ENCODE data around the gene MEIG1. TPM values are rescaled to one million over a fixed set of nuclear protein-coding genes. Genes with fewer than 3 reads are reported as not detected.
"Not testable (repeated sequence)": the region's sequence is repeated elsewhere in the genome, so short reads cannot be mapped to it uniquely, and the experiment has no call there.

Gene MEIG1
- total RNA-seq, 1 donor from 2014 or later, result not detected

GRCh38 chr10:14992336-14992735, 33.1 kb downstream of the MEIG1 start:
- H3K27me3 ChIP-seq; intact Hi-C loops (cut with DNase I); DNase-seq (ENCODE audit: low spot score in 2 of 2); H3K36me3 ChIP-seq; H3K27ac ChIP-seq; H3K4me3 ChIP-seq; H3K4me1 ChIP-seq; H3K9me3 ChIP-seq: not testable (repeated sequence)

DNA sequence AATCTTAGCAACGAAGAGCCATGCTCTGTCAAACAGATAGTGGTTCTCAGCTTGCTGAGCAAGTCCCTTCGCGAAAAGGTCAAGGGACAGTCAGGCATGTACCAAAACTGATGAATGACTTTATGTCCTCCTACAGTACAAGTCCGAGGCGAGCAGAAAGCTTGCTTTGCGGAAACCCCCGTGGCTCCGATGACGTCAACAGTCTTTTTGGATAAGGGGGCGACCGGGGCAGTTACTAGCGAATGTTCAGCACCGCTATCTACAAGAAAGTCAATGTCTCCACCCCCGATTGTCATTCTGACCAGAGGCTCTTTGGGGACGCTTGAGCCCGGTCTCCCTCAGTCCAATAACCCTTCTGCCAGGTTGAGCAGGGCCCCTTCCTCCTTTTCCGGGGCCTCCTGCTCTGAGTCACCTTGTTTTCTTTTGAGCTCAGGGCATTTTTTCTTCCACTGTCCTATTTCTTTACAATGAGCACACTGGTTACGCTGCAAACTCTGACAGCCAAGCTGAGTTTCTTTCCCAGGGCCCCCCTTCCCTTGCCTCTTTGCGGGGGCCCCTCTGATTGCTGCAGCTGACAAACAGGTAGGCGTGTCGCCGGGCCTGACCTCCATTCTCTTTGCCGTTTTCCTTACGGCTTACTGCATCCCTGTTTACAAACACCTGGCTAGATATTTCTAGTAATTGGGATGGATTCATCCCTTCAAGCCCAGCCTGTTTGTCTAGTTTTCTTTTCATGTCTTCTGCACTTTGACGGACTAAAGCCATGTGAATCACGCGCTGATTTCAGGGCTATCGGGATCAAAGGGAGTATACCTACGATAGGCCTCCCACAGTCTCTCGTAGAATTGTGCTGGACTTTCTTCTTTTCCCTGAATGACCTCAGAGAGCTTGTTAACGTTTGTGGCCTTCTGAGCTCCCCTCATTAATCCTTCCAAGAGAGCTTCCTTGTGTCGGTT, 34.6 kb downstream of the MEIG1 start:
- H3K9me3 ChIP-seq; H3K4me1 ChIP-seq; H3K4me3 ChIP-seq; intact Hi-C loops (cut with DNase I); H3K27ac ChIP-seq; H3K36me3 ChIP-seq; H3K27me3 ChIP-seq; DNase-seq (ENCODE audit: low spot score in 2 of 2): not testable (repeated sequence)

- Histone ChIP-seq H3K9me3 (no peaks in the 10 kb centered on the region), H3K4me3 (no peak overlapping the region), H3K27me3 (no peaks in the 10 kb centered on the region), H3K36me3 (no peaks in the 10 kb centered on the region), H3K4me1 (no peaks in the 10 kb centered on the region), H3K27ac (no peak overlapping the region)
- intact Hi-C loops (cut with DNase I), result no loop called here
- no peak for DNase-seq (ENCODE audit: low spot score in 2 of 2)
- TF ChIP-seq, protein P1, sequence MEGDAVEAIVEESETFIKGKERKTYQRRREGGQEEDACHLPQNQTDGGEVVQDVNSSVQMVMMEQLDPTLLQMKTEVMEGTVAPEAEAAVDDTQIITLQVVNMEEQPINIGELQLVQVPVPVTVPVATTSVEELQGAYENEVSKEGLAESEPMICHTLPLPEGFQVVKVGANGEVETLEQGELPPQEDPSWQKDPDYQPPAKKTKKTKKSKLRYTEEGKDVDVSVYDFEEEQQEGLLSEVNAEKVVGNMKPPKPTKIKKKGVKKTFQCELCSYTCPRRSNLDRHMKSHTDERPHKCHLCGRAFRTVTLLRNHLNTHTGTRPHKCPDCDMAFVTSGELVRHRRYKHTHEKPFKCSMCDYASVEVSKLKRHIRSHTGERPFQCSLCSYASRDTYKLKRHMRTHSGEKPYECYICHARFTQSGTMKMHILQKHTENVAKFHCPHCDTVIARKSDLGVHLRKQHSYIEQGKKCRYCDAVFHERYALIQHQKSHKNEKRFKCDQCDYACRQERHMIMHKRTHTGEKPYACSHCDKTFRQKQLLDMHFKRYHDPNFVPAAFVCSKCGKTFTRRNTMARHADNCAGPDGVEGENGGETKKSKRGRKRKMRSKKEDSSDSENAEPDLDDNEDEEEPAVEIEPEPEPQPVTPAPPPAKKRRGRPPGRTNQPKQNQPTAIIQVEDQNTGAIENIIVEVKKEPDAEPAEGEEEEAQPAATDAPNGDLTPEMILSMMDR (IDR thresholded peaks at IDR 0.05), result no peak
These were observed 36.9 kb downstream of the MEIG1 start for GRCh38 chr10:14995964-14996565.

- DNase-seq (ENCODE audit: low spot score in 2 of 2); H3K4me1 ChIP-seq; H3K4me3 ChIP-seq; H3K27ac ChIP-seq; intact Hi-C loops (cut with DNase I); H3K36me3 ChIP-seq; H3K27me3 ChIP-seq; H3K9me3 ChIP-seq: not testable (repeated sequence)
These were observed 54.3 kb downstream of the MEIG1 start for GRCh38 chr10:15013530-15013929.

- Histone ChIP-seq H3K9me3 (no peaks in the 10 kb centered on the region), H3K4me3 (no peak overlapping the region), H3K4me1 (no peaks in the 10 kb centered on the region), H3K36me3 (no peaks in the 10 kb centered on the region), H3K27me3 (no peaks in the 10 kb centered on the region), H3K27ac (no peak overlapping the region)
- intact Hi-C loops (cut with DNase I), result no loop called here
- TF ChIP-seq, protein P1 (IDR thresholded peaks at IDR 0.05), result no peak
- no peak for DNase-seq (ENCODE audit: low spot score in 2 of 2)
These were observed 56.3 kb downstream of the MEIG1 start for GRCh38 chr10:15015451-15015850.

- H3K27me3 ChIP-seq; DNase-seq (ENCODE audit: low spot score in 2 of 2); H3K36me3 ChIP-seq; intact Hi-C loops (cut with DNase I); H3K4me3 ChIP-seq; H3K9me3 ChIP-seq; H3K27ac ChIP-seq; H3K4me1 ChIP-seq: not testable (repeated sequence)
These were observed 61.8 kb downstream of the MEIG1 start for GRCh38 chr10:15020966-15021365.

Other genes with a start within 250 kb of the MEIG1 start
- gene FAM107B, start 184.5 kb upstream of the MEIG1 start, total RNA-seq, result 3.7 TPM
- not detected for gene CDNF, start 121.4 kb upstream of the MEIG1 start, total RNA-seq
- gene HSPA14, start 121.1 kb upstream of the MEIG1 start, total RNA-seq, result 26.3 TPM
- gene MSANTD7, start 121.1 kb upstream of the MEIG1 start, total RNA-seq, result 0.64 TPM
- gene SUV39H2, start 80.5 kb upstream of the MEIG1 start, total RNA-seq, result not detected
- gene DCLRE1C, start 5.3 kb upstream of the MEIG1 start, total RNA-seq, result 8.6 TPM
- 3.7 TPM for gene OLAH, start 84.6 kb downstream of the MEIG1 start, total RNA-seq
- gene ACBD7, start 129.4 kb downstream of the MEIG1 start, total RNA-seq, result not detected
- gene RPP38, start 138.0 kb downstream of the MEIG1 start, total RNA-seq, result not detected
- gene NMT2, start 209.3 kb downstream of the MEIG1 start, total RNA-seq, result 11.9 TPM